GM18873 (cell line): ENCODE data around the gene TRIM45.
"Not testable (repeated sequence)": the region's sequence is repeated elsewhere in the genome, so short reads cannot be mapped to it uniquely, and the experiment has no call there.

Source experiments
- ATAC-seq: cut with Tn5 transposase; IDR thresholded peaks from one replicate; pipeline ENCODE4 v1.9.1; 2021; ENCODE audit warnings: mild to moderate bottlenecking, moderate library complexity, moderate number of reproducible peaks; ENCODE audit not compliant: unreplicated experiment, low FRiP score

TRIM45 gene

GRCh38 chr1:117104986-117105385 lies 16.6 kb downstream of the TRIM45 start:
- no peak for ATAC-seq

DNA sequence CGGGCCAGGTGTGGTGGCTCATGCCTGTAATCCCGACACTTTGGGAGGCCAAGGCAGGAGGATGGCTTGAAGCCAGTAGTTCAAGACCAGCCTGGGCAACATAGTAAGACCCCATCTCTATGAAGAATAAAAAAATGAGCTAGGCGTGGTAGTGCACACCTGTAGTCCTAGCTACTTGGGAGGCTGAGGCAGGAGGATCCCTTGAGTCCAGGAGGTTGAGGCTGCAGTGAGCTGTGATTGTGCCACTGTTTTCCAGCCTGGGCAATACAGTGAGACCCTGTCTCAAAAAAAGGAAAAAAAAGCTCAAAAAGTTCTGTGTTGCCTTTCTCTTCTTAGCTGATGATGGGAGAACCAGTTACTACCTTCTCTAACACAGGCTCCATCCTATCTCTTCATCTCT lies 19.7 kb downstream of the TRIM45 start:
- ATAC-seq: not testable (repeated sequence)

DNA sequence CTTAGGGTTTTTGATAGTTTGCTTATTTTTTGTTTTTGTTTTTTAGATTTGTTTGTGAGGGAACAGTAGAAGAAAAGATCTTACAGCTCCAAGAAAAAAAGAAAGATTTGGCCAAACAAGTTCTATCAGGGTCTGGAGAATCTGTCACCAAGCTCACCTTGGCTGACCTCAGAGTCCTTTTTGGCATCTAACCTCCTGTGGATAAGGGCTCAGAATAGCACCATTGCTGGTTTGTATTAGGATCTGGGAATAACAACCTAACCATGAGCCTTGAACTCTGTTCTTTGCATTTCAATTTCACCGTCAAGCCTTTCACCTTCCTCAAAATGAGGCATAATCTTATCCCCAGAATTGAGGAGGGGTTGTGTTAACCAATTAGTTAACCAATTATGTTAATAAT lies 20.2 kb downstream of the TRIM45 start:
- no peak for ATAC-seq

DNA sequence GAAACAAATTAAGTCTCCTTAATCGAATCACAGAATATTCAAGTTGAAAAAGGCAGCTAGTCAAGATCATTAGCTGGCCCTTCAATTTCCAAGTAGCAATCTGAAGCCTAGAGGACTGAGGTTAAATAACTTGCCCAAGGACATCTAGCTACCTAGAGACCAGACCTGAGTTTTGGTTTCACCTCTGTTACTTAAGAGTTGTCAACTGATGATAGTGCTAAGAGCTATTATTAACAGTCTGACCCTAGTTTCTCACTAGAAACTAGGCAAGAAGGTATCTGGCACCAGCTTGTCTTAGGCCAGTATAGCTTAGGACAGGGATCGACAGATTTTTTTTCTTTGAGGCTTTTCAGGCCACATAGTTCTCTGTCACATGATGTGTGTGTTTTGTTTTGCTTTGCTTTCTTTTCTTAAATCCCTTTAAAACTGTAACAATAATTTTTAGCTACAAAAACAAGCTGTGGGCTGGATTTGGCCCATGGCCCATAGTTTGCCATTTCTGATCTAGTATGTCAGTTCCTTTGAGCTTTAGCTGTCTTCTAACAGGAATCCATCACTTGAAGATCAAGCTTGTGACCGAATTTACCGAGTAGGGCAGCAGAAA lies 23.2 kb downstream of the TRIM45 start:
- peak; percentile 65 for ATAC-seq

DNA sequence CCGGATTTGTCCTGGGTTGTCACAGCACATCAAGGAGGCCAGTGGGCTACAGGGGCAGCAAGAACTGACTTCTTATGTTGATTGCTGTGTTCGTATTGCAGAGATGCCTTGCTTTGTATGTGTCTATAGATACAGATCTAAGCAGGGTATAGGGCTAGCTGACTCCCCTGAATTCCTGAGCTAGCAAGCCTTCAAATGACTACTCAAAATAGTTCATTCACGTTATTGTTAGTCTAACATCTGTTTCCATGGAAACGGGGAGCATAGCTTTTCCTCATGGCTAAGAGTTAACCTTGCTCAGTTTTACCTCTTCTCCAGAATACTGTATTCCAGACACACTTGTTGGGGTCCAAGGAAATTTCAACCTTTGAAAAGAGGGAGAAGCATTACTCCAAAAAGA lies 24.1 kb downstream of the TRIM45 start:
- no peak for ATAC-seq

DNA sequence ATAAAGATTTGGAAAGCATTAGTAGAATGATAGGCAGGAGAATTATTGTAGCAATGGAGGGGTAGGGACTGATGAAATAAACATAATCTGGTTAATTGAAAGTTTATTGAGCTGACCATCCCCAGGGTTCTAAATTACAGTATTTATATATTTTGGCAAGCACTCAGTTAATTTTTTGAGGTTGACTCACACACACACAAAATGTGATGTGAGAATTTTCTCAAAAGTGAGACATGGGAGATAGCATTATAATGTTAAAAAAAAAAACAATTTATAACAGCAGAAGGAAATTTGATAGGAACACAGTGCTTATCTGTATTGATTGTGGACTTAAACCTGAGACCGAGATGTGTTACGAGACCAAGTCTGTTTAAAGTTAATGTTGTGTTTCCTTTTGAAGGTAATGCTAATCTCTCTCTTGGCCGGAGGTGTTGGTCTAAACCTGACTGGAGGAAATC lies 24.6 kb downstream of the TRIM45 start:
- ATAC-seq: no peak

GRCh38 chr1:117094841-117095604 lies 26.5 kb downstream of the TRIM45 start:
- ATAC-seq: no peak

DNA sequence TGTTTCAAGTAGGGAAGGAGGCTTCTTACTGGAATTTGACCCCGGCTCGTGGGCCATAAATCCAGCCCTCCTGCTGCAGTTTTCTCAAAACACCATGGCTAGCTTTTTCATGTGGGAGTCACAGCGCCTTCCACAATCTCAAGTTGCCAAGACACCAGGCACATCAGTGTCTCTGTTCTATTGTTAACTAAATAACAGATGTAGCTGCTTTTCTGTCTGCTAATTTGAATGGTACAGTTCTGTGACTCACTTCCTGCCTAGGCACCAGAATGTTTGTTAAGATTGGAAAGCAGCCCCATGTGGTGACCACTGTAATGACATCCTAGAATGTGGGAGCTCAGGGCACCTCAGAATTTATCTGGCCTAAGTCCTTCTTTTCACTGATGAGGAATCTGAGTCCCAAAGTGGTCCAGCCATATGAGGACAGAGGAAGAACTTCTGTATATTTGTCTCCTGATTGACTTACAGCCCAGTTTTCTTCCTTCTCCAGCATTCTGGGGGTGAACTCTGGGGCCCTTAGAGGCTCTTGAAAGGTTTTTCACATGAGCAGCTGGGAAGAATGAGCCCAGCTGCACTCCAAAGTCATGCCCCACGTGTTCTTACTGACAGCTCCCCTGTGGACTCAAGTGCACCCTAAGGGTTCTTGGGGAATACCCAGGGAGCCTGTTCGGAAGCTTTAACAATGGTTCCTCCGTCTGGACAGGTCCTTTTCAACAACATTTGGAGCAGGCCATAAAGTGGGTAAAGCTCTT lies 27.5 kb downstream of the TRIM45 start:
- peak; percentile 62 for ATAC-seq

DNA sequence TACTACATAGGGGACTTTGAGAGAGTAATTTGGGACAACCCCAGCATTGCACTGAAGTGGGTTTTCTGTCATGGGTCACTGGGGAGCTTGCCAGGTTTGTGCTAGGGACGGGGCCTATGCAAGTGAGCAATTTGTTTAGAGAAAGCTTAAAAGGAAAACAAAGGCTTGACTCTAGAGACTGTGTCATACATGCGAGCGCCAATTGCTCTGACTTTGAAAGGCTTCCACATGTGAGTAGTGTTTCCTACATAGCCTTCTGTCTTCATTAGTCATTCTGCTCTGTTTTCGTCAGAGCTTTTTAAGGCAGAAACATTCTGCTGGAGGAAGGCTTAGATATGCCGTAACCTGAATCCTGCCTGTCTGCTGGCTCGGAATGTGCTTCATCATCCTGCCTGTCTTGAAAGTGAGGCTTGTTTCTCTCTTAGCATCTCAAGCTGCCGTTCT lies 28.4 kb downstream of the TRIM45 start:
- no peak for ATAC-seq

- no peak for ATAC-seq
Observed at GRCh38 chr1:117092594-117092993, 29.0 kb downstream of the TRIM45 start.

GRCh38 chr1:117089996-117090395 lies 31.6 kb downstream of the TRIM45 start:
- ATAC-seq: no peak

- ATAC-seq: no peak
Observed at GRCh38 chr1:117087686-117088085, 33.9 kb downstream of the TRIM45 start.

- ATAC-seq: no peak
Observed at GRCh38 chr1:117084231-117084630, 37.3 kb downstream of the TRIM45 start.

GRCh38 chr1:117079737-117080136 lies 41.8 kb downstream of the TRIM45 start:
- no peak for ATAC-seq

- no peak for ATAC-seq
Observed at GRCh38 chr1:117077267-117077666, 44.3 kb downstream of the TRIM45 start.

- no peak for ATAC-seq
Observed at GRCh38 chr1:117076648-117077047, 44.9 kb downstream of the TRIM45 start.

DNA sequence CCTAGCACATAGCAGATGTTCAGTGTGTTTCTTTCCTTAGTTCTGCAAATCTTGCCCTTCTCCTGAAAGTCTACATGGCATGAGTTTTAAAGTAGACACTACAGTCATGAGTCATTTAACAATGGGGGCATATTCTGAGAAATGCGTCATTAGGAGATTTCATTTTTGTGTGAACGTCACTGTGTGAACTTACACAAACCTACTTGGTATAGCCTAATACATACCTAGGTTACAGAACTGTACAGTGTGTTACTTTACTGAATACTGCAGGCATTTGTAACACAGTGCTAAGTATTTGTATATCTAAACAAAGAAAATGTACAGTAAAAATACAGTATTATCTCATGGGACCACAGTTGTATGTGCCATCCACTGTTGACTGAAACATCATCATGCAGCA lies 51.4 kb downstream of the TRIM45 start:
- peak; percentile 58 for ATAC-seq

GRCh38 chr1:117069220-117069844 lies 52.2 kb downstream of the TRIM45 start:
- no peak for ATAC-seq

GRCh38 chr1:117068580-117068979 lies 53.0 kb downstream of the TRIM45 start:
- no peak for ATAC-seq

DNA sequence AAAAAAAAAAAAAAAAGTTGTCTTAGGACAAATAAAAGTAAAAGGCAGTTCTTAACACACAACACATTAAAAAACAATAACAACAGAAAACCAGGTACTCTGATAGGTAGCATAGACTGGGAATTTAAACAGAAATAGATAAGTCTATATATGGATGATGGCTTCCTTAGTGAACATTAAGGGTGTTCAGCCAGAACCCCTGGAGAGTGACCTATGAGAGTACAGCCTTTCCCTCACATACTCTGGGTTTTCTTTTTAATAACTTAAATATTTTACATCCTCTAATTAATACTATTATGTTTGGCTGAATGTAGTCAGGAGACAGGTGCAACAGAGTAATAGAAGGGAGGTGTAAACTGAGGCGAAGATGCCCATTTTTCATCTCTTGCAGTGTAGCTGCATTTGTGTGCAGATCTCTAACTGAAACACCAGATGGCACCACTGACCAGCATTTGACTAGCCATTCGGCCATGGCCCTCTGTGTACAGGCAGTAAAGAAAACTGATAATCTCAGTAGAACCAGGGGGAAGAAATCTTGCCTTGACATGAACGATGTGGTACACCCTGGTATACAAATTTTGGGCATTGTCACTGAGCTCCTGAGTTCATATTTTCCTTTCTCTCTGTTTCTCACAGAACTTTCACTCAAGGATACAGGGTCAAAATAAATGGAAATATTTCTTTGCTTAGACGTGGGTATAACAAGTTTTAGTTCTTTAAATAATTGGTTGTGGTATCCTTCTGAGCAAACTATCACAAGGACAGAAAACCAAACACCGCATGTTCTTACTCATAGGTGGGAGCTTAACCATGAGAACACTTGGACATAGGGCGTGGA lies 53.8 kb downstream of the TRIM45 start:
- no peak for ATAC-seq
